ENCODE measurements around the gene AK9.

The AK9 gene

GRCh38 chr6:109455437-109456110, 235.4 kb downstream of the AK9 start, which contains the start of gene MICAL1:
Gene MICAL1, minus strand, starts transcription at chr6:109455772. Its CDS starts 1,576 bp downstream, at chr6:109454196.
- peak; percentile 52 to 57 for ATAC-seq

GRCh38 chr6:109454496-109455436, 236.2 kb downstream of the AK9 start:
- ATAC-seq: peak; percentile 12 to 27

- ATAC-seq: no peak
Observed at GRCh38 chr6:109453594-109454495, 237.2 kb downstream of the AK9 start.

- ATAC-seq: no peak
Observed at GRCh38 chr6:109453156-109453555, 237.8 kb downstream of the AK9 start.

GRCh38 chr6:109452181-109452580, 238.8 kb downstream of the AK9 start:
- no peak for ATAC-seq

GRCh38 chr6:109451376-109451775, 239.6 kb downstream of the AK9 start:
- no peak for ATAC-seq

GRCh38 chr6:109450801-109451200, 240.2 kb downstream of the AK9 start:
- ATAC-seq: no peak

- ATAC-seq: peak; percentile 36 to 37
Observed at GRCh38 chr6:109449795-109450673, 241.0 kb downstream of the AK9 start.

- peak in 1 of 2 donors; percentile 3 for ATAC-seq
Observed at GRCh38 chr6:109449064-109449794, 241.8 kb downstream of the AK9 start.

GRCh38 chr6:109448615-109449014, 242.4 kb downstream of the AK9 start:
- ATAC-seq: no peak

- ATAC-seq: no peak
Observed at GRCh38 chr6:109447878-109448555, 243.0 kb downstream of the AK9 start.

- ATAC-seq: no peak
Observed at GRCh38 chr6:109447087-109447486, 243.9 kb downstream of the AK9 start.

- no peak for ATAC-seq
Observed at GRCh38 chr6:109446541-109446940, 244.5 kb downstream of the AK9 start.

- ATAC-seq: no peak
Observed at GRCh38 chr6:109446072-109446471, 244.9 kb downstream of the AK9 start.

GRCh38 chr6:109445382-109445781, 245.6 kb downstream of the AK9 start:
- no peak for ATAC-seq

GRCh38 chr6:109443425-109443950, 247.5 kb downstream of the AK9 start:
- ATAC-seq: no peak

Data from activated CD4-positive, CD25-positive, alpha-beta regulatory T cell treated with anti-CD3 and anti-CD28 coated beads, Interleukin-2, amount 50 U/mL, for 24 hours (primary cell).